Measurements from ENCODE around the gene PPARA. TPM values are rescaled to one million over a fixed set of nuclear protein-coding genes. Genes with fewer than 3 reads are reported as not detected.
"Not testable (repeated sequence)": the region's sequence is repeated elsewhere in the genome, so short reads cannot be mapped to it uniquely, and the experiment has no call there.

PPARA gene
- total RNA-seq, 1 experiment from 2014 or later = 3.4 TPM

DNA sequence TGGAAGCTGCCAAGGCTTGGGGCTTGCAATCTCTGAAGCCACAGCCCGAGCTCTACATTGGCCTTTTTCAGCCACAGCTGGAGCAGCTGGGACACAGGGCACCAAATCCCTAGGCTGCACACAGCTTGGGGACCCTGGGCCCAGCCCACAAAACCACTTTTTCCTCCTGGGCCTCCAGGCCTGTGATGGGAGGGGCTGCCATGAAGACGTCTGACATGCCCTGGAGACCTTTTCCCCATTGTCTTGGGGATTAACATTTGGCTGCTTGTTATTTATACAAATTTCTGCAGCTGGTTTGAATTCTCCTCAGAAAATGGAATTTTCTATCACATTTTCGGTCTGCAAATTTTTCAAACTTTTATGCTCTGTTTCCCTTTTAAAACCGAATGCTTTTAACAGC lies 115.3 kb downstream of the PPARA start:
- not testable (repeated sequence) for DNase-seq (ENCODE audit: extremely low read depth, low read depth)

DNA sequence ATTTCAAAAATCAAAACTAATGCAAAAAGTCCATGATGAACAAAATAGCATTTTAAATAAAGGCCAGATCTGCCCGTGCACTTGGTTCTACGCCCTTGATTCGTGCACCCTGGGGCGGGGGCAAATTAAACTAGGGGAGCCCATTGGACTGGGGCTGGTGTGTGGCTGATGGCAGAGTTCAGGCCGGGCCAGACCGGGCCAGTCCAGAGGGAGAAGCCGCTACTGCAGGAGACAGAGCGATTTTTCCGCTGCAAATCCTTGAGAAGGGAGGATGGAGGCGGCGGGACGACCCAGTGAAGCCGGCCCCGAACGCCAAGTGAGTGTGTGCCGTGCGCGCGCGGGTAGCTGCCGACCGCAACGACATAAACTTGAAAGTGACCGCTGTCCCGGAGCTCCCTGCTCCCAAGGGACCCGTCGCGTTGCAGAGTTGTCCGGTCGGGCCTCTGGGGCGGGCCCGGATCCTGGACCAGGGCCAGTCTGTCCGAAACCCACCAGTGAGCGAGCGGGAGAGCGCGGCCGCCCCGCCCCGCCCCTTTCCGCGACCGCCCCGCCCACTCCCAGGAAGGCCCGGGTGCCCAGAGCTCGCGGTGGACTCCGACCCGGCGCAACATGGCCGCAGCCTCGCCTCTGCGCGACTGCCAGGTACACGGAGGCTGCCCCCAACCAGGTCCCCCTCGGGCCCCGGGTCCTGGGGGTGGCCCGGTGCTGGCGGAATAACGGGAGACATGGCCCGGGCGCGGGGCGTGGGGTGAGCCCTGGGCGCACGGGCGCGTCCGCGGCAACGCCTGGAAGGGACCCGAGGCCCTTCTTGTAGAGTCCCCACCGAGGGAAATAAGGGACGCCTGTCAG lies 117.3 kb downstream of the PPARA start, which contains the start of gene TTC38:
TTC38 (plus strand) TSS at position 578 of the 849 bp plus-strand sequence; CDS start at position 610, 32 bp downstream.
- peak; percentile 70 for DNase-seq (ENCODE audit: extremely low read depth, low read depth)

DNA sequence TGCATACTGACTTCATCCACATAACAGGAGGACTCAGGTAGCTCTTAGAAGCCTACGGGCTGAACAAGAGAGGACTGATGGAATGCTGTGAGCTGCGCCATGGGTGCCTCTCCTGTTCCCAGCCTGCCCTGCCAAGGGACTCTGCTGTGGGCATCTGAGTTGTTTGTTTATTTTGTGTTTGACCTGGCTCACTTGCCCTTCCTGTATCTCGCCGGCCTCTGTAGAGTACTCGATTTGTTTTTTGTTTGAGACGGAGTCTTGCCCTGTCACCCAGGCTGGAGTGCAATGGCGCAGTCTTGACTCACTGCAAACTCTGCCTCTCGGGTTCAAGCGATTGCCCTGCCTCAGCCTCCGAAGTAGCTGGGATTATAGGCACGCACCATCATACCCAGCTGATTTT lies 119.2 kb downstream of the PPARA start:
- no peak for DNase-seq (ENCODE audit: extremely low read depth, low read depth)

DNA sequence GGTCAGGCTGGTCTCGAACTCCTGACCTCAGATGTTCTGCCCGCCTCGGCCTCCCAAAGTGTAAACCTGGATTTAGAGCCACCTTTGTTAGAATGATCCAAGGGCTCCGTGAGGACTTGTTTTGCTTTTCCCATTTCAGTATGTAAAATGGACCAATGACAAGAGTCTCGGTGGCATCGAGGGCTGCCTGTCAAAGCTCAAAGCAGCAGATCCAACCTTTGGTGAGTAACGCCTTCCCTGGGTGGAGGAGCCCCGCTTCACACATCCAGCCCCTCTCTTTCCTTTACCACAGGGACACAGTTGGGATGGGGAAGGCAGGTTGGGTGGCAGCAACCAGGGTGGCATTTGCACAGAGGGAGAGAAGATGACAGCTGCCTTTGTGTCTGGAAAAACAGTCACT lies 121.9 kb downstream of the PPARA start:
- no peak for DNase-seq (ENCODE audit: extremely low read depth, low read depth)

DNA sequence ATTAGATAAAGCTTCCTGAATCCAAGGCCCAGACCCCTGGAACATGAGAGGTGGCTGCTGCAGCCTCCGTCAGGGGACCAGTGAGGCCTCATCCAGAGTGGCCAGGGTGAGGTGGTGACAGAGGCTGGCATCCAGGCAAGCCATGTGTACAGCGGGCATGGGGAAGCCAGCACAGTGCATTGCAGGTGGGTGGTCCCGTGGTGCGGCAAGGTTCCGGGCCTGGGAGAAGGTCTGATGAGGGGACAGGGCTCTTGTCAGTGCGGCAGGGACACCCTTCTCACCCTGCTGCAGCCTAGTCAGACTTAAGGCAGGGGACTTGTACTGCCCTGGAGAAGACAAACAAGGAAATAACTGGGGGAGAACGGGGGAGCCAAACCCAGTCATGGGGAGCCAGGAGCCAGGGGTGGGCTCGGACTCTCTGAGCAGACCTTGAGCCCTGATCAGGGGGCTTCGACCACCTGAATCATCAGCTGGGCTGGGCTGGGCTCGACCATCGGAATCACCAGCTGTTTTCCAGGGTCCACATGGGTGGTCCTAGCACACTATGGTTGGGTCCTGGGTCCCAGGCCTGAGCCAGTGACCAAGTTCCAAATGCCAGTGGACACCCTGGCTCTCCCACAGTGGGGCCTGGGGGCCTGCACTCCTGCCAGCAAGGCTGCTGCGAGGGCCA lies 122.6 kb downstream of the PPARA start:
- DNase-seq (ENCODE audit: extremely low read depth, low read depth) = no peak

DNA sequence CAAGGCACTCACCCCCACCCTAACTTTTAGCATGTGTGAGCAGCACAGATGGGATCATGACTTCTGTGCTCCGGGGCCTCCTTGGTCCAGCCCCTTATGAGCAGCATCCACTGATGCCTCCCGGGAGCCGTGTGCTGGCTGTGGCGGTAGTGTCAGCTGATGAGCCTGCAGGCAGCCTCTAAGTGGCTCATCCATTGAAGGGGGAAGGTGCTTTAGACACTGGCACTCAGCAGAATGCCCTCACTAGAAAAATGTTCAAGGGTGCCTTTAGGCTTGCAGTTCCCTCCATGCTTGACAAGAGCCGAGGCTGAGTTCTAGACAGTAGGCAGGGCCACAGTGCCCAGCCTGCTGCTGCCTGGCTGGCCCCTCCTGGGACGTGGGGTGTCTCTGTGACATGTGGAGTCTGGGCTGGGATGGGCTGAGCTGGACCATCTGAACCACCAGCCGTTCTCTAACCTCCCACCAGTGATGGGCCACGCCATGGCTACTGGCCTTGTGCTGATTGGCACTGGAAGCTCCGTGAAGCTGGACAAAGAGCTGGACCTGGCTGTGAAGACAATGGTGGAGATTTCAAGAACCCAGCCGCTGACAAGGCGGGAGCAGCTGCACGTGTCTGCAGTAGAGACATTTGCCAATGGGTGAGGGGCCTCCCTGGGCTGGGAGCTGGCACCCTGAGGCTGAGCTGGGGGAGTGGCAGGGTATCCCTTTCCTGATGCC lies 123.3 kb downstream of the PPARA start:
- no peak for DNase-seq (ENCODE audit: extremely low read depth, low read depth)

DNA sequence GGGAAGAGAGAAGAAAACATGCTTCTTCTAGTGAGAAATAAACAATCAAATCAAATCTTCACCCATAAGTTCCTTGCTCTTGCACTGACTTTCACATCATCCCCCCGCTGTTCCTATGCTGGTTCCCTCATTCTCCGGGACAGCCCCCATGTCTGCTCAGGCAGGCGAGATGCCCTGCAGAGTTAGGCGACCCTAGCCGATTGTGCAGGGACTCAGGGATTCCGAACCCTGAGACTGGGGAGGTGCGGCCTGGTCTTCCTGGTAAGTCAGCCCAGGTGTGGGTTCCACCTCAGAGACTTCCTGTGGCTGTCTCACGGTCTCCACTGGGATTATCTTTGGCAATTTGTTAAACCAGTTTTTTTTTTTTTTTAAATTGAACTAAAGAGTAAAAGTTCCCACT lies 124.1 kb downstream of the PPARA start:
- DNase-seq (ENCODE audit: extremely low read depth, low read depth) = no peak

DNA sequence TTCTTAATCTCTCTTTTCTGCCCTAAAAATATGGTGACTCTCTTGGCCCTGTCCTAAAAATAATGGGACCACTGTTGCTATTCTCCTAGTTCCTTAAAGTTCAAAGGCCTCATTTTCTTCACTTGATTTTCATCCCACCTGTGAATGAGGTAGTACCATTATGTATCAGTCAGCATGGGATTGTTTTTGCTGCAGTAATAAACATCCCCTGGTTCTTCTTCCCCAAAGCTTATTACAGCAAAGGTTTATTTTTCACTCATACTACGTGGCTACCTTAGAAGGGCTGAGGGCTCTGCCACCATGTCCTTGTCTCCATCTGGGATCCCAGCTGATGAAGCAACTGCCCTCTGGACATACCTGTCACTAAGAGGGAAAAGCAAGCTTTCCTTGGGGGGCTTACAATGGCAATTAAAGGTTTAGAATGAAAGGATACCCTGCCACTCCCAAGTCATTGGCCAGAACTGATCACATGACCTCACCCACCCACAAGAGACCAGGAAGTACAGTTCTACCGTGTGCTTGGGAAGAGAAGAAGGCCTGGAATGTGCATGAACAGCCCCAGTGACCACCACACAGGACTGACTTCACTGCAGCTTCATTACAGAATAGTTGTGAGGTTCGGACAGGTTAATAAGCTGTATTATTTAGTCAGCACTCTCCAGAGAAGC lies 125.3 kb downstream of the PPARA start:
- DNase-seq (ENCODE audit: extremely low read depth, low read depth) = no peak

DNA sequence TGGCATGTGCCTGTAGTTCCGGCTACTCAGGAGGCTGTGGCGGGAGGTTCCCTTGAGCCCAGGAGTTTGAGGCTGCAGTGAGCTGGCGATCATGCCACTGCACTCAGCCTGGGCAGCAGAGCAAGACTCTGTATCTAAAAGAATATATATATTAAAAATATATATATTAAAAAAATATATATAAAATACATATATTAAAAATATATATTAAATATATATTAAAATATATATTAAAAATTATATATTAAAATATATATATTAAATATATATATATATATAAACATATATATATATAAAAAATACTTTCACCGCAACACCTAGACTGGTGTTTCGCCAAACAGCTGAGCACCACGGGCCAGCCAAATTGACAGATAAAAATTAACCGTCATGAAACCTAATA lies 126.2 kb downstream of the PPARA start:
- no peak for DNase-seq (ENCODE audit: extremely low read depth, low read depth)

DNA sequence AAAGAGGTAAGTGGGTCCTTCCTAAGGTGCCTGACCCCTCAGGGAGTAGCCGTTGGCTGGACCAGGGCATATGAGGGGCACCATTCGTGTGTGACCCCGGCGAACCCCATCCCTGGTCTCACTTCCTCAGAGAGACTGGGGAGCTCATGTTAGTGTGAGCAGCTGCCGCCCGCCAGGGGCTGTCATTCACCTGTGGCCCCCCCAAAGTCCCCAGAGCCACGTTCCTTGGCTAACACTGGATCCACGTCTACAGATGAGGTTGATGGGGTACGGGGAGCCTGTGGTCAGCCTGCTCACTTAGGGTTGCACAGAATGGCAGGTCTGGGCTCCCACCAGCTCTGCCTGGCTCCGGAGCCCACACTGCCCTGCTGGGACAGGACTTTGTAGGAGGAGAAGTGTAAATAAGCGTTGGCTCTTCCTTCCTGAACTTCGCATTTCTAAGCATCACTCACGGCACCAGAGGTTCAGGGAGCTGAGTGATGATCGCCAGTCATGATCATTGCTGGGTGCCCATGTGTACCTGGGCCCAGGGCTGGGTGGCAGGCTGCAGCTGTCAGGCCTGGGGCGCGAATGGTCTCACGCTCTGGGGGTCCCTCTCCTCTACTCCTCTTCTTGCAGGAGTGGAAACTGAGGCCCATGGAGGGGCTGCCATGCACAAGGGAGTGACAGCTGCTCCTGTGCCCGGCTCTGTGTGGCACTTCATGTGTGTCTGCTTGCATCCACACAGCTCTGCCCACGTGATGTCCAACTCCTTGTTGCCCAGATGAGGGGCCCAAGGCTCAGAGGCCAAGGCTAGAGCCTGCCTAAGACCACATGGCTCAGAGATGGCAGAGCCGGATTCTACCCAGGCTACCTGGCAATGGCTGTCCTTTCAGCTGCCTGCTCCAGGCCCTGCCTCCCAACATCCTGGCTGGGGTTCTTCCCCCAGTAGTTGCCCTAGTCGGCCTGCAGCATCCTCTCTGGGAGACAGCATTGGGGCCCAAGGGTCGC lies 128.6 kb downstream of the PPARA start:
- DNase-seq (ENCODE audit: extremely low read depth, low read depth) = no peak

DNA sequence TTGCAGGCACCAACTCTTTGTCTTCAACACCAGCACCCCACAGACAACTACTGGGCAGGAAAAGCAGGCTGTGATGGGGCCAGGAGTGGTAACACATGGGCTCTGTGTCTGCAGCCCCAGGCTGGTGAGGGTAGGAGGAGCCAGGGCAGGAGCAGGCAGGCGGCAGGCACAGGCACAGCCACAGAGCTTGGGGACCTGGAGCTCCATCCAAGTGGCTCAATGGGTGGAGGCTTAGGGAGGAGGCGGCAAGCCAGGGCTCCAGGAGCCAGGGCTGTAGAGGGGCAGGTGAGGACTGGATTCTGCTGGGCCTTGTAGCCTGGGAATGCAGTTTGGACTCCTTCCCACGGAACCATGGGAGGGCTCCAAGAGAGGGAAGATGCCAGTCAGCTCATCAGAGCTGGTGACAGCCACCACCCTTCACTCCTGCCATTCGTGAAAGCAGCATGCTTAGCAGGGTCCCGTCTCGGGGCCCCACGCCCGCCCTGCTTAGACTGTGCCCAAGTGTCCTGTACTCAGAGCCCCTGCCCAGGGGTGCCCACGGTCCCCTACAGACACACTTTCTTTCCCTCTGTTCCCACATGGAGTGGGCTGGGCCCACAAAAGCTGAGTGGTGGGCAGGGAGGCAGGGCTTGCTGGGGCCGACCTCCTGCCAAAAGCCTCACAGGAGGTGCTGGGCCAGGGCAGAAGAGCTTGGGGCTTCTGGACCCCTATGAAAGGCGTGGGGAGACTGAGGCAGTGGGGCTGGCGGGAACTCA lies 129.9 kb downstream of the PPARA start:
- DNase-seq (ENCODE audit: extremely low read depth, low read depth) = no peak

DNA sequence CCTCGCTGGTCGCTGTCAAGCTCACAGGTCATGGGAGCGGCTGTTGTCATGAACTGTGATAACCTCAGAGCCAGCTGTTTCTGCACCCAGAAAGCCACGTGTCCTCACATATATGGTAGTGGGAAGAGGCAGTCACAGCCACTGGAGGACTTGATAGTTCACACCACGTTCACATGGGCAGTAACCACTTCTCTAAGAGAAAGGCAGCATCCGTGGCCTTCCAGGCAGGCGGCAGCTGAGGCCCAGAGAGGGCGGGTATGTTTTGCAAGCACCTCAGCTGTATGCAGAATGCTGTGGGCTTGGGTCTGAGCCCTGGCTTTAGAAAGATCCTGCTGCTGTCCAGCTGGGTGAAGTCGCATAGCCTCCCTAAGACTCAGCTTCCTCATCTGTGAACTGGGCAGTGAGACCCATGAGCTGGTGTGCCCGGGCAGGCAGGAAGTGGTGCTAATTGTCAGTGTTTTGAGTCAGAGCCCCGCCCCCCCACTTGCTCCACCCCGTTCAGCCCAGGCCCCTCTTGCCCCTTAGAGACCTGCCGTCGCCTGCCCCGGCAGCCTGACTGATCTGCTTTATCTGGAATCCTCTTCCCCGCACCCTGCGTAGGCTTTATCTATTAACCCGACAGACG lies 130.8 kb downstream of the PPARA start:
- DNase-seq (ENCODE audit: extremely low read depth, low read depth) = no peak

DNA sequence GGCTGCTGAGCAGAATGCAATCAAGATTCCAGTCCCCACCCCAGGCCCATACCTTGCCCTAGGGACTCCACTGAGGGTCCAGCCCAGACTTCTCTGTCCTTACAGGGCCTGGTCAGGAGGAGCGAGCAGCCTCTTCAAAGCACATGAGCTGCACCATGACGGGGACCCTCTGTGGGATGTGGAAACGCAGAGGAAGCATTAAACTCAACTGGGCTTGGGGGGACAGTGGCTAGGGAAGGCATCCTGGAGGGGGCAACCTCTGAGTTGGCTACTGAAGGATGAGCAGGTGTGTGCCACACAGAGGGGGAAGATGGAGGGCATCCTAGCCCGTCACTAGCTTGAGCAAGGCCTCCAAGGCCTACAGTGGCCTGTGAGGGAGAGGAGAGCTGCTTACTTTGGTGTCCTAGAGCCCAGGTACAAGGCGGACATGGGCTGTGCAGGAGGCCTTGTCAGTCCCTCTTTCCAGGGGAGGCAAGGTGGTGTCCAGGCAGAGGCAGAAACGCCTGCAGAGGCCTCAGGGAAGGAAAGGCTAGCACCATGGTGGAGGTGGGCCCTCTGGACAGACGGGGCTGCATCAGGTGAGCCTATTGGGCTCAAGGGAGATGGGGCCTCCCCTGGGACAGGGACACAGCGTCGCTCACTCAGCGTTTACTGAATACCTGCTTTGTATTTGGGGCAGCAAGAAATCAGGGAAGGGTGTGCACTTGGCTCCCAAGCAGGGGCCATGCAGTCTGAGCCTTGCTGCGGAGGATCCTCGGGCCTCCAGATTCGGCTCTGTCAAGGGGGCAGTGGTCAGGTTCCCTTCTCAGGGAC lies 131.7 kb downstream of the PPARA start:
- no peak for DNase-seq (ENCODE audit: extremely low read depth, low read depth)

DNA sequence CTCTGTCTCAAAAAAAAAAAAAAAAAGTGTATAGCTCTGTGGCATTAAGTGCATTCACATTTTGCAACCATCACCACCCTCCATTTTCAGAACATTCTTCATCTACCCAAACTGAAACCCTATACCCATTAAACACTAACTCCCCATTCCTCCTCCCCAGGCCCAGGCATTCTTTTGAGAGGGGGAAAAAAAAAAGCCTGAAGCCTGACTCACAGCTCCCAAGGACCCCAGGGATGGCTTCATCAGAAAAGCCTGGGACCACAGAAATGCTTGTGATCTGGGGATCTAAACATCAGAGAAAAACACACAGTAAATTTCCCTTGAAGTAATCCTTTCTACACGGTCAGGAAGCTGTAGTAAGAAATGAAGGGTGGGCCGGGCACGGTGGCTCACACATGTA lies 135.7 kb downstream of the PPARA start:
- DNase-seq (ENCODE audit: extremely low read depth, low read depth) = no peak

DNA sequence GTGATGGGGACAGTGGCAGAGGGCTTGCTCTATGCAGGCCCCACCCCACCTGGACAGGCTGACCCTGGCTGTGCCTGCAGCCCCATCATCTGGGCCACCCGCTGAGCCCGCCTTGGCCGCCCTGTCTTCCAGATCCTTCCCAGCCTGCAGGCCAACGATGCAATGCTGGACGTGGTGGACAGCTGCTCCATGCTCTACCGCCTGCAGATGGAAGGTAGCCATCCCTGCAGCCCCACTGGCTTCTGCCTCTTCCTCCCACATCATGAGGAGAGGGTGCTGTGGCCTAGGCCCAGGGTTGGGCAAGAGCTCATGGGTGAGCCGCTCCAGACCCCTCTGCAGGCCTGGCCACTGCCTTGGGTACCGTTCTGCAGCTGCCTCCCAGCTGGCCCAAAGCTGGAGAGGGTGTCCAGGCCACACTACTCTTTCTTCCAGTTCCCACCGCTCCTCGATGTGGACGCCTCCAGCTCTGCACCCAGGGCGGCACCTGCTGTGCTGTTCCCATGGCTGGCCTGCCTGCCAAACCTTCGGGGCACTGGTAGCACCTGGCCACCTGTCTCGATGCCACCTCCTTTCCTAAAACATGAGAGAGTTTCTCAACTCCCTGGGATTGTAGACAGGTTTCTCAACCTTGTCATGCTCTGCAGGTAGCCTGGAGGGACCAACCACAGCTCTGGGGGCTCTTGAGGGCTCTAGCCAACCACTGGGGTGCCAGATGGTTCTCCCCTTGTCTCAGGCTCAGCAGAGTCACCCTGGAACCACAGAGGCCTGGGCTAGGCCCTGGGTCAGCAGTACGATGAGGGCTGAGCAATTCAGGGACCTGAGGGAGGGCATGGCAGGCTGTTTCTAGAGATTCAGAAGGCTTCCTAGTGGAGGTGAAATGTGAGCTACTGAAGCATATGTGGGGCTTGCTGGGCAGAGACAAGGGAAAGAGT lies 136.9 kb downstream of the PPARA start:
- no peak for DNase-seq (ENCODE audit: extremely low read depth, low read depth)
